ENCODE data around the gene RETREG3. TPM values are rescaled to one million over a fixed set of nuclear protein-coding genes. Genes with fewer than 3 reads are reported as not detected.
"Not testable (repeated sequence)": the region's sequence is repeated elsewhere in the genome, so short reads cannot be mapped to it uniquely, and the experiment has no call there.

The RETREG3 gene
- total and polyA plus RNA-seq, 8 donors: 28.8 to 78.0 (median 41.4) TPM

GRCh38 chr17:42639525-42640113 is 30.4 kb upstream of the RETREG3 start:
- no peak for DNase-seq
- H3K27ac ChIP-seq: no peak overlapping the region
- no peak for ATAC-seq
- H3K9me3 ChIP-seq: no peaks in the 10 kb centered on the region
- intact Hi-C loops (cut with DNase I): no loop called here
- H3K4me1 ChIP-seq: no peaks in the 10 kb centered on the region
- H3K4me3 ChIP-seq: no peak overlapping the region
- TF ChIP-seq CTCF (IDR thresholded peaks at IDR 0.05): no peak
- WGBS, 2 donors: 81 to 88% methylated on average over 6 of the region's 7 CpGs
- FAIRE-seq: no peak
- no peaks in the 10 kb centered on the region for H3K27me3 ChIP-seq
- no peaks in the 10 kb centered on the region for H3K36me3 ChIP-seq

- H3K27me3 ChIP-seq: no peaks in the 10 kb centered on the region
- H3K4me1 ChIP-seq: peaks cover 12 to 22% (median 19%) of the 10 kb centered on the region in 3 donors
- peak; percentile 52 to 70 (median 64) for ATAC-seq
- intact Hi-C loops (cut with DNase I): no loop called here
- WGBS, 2 donors: 56 to 58% methylated on average over 9 of the region's 9 CpGs
- peak overlapping the region in 1 of 4 donors; percentile 18 for H3K4me3 ChIP-seq
- no peak for FAIRE-seq
- no peaks in the 10 kb centered on the region for H3K9me3 ChIP-seq
- no peak for TF ChIP-seq CTCF (IDR thresholded peaks at IDR 0.05)
- H3K27ac ChIP-seq: peak overlapping the region; percentile 12 to 67 (median 58)
- H3K36me3 ChIP-seq: no peaks in the 10 kb centered on the region
- no peak for DNase-seq
These were observed 23.8 kb upstream of the RETREG3 start for GRCh38 chr17:42632949-42633444.

GRCh38 chr17:42629411-42630009 is 20.3 kb upstream of the RETREG3 start:
- Histone ChIP-seq H3K4me3 (no peak overlapping the region), H3K27me3 (no peaks in the 10 kb centered on the region), H3K36me3 (no peaks in the 10 kb centered on the region), H3K9me3 (no peaks in the 10 kb centered on the region), H3K4me1 (peaks cover 12 to 30% (median 29%) of the 10 kb centered on the region in 3 donors), H3K27ac (peak overlapping the region; percentile 12 to 81 (median 55))
- no peak for DNase-seq
- 21 to 22% methylated on average over 3 of the region's 3 CpGs for WGBS, 2 donors
- intact Hi-C loops (cut with DNase I): loop anchor here in 1 of 3 donors (10.0 kb wide), 1 partner anchor 45 kb away; the partner anchor contains the start of gene PLEKHH3
- no peak for FAIRE-seq
- TF ChIP-seq CTCF (IDR thresholded peaks at IDR 0.05): no peak
- peak; percentile 69 to 79 (median 75) for ATAC-seq

- not testable (repeated sequence) for H3K36me3 ChIP-seq, DNase-seq, ATAC-seq, H3K4me3 ChIP-seq, H3K9me3 ChIP-seq, H3K27ac ChIP-seq, H3K27me3 ChIP-seq, FAIRE-seq
- intact Hi-C loops (cut with DNase I): loop anchor here in 1 of 3 donors (10.0 kb wide), 1 partner anchor 48 kb away; the partner anchor contains the start of gene PLEKHH3
- peaks cover 12 to 33% (median 31%) of the 10 kb centered on the region in 3 donors for H3K4me1 ChIP-seq
- WGBS, 2 donors: 92% methylated on average over 6 of the region's 6 CpGs
These were observed 18.0 kb upstream of the RETREG3 start for GRCh38 chr17:42627032-42627764.
